GM12878 (cell line): ENCODE measurements around the gene AHR. TPM values are rescaled to one million over a fixed set of nuclear protein-coding genes. Genes with fewer than 3 reads are reported as not detected.

Experiments
- ATAC-seq: fragments of 200-7000 bp; cut with Tn5 transposase; 3 replicates; pipeline ENCODE4 v1.9.1; 2020; ENCODE audit warnings: mild to moderate bottlenecking, moderate library complexity
- BruUV-seq: library from RNA; stranded (reverse); fragments of 400-500 nt; replicated peaks from 2 replicates; lab custom pipeline; 2021; lab: Mats Ljungman, UMichigan
- CTCF ChIA-PET: fragments of 300-600 bp; sonication (Branson Sonifier 250); formaldehyde crosslinking; extraction: SDS; loops from one replicate; lab custom pipeline; 2021; ENCODE audit warnings: inconsistent platforms; lab: Yijun Ruan, JAX
- POLR2A ChIA-PET: fragments of 350-600 bp; formaldehyde crosslinking; extraction: SDS; loops from one replicate; lab custom pipeline; 2021; ENCODE audit warnings: inconsistent platforms; lab: Charles Lee
- RAD21 ChIA-PET: fragments of 300-600 bp; sonication (Branson Sonifier 250); formaldehyde crosslinking; loops from one replicate; lab custom pipeline; 2023; ENCODE audit warnings: antibody characterized with exemption; ENCODE audit not compliant: unreplicated experiment; lab: Charles Lee
- SMC1A ChIA-PET: fragments of 300-600 bp; sonication (Branson Sonifier 250); formaldehyde crosslinking; loops from one replicate; lab custom pipeline; 2023; ENCODE audit not compliant: unreplicated experiment, uncharacterized antibody; lab: Charles Lee
- DNase-seq: peaks from one replicate; pipeline ENCODE4 v3.0.0-alpha.2; 2011; ENCODE audit warnings: low read depth, low spot score
- FAIRE-seq: peaks from 3 replicates; lab custom pipeline; 2011; peaks lifted over from hg19 to GRCh38; lab: Jason Lieb, UNC
- H2AFZ ChIP-seq: 2 replicates; pipeline ENCODE4 v1.6.0; 2011; ENCODE audit warnings: low read depth, low read length, control low read depth; ENCODE audit not compliant: control insufficient read depth
- H3K27ac ChIP-seq: 2 replicates; pipeline ENCODE4 v1.5.1; 2011; ENCODE audit warnings: control low read depth; ENCODE audit not compliant: control insufficient read depth, insufficient read depth
- H3K27me3 ChIP-seq, 2 experiments: replicated peaks in 1 of 2; 2 replicates each; pipeline versions ENCODE4 v1.6.0 to v1.6.1; 2011; ENCODE audit warnings: low read length in 1 of 2; ENCODE audit not compliant: control insufficient read depth in 2 of 2, insufficient read depth in 2 of 2
- H3K36me3 ChIP-seq, 2 experiments: 2 replicates each; pipeline ENCODE4 v1.5.1; 2011; ENCODE audit warnings: low read length in 1 of 2; ENCODE audit not compliant: control insufficient read depth in 2 of 2, insufficient read depth in 2 of 2
- H3K4me1 ChIP-seq: 2 replicates; pipeline ENCODE4 v1.6.1; 2011; ENCODE audit warnings: mild to moderate bottlenecking, low read length, moderate library complexity, mixed read lengths; ENCODE audit not compliant: control insufficient read depth, insufficient read depth
- H3K4me2 ChIP-seq: 2 replicates; pipeline ENCODE4 v1.6.0; 2011; ENCODE audit warnings: control low read depth; ENCODE audit not compliant: control insufficient read depth, insufficient read depth
- H3K4me3 ChIP-seq: fragments of 200-600 bp; sonication (generic); 2 replicates; pipeline ENCODE4 v1.5.1; 2016
- H3K79me2 ChIP-seq: 2 replicates; pipeline ENCODE4 v1.6.0; 2011; ENCODE audit warnings: low read length; ENCODE audit not compliant: control insufficient read depth, insufficient read depth
- H3K9ac ChIP-seq: 2 replicates; pipeline ENCODE4 v1.8.0; 2011; ENCODE audit warnings: low read length, control low read depth, mixed read lengths; ENCODE audit not compliant: control insufficient read depth, insufficient read depth
- H3K9me3 ChIP-seq: replicated peaks from 3 replicates; pipeline ENCODE4 v1.5.1; 2011; ENCODE audit warnings: mild to moderate bottlenecking, low read length; ENCODE audit not compliant: control insufficient read depth, insufficient read depth
- H4K20me1 ChIP-seq: 2 replicates; pipeline ENCODE4 v1.6.0; 2011; ENCODE audit not compliant: control insufficient read depth, insufficient read depth
- CTCF ChIP-seq, 3 experiments: IDR thresholded peaks in 2 of 3; conservative IDR thresholded peaks in 1 of 3; 2 replicates each; pipeline ENCODE4 v1.5.1; 2011; ENCODE audit warnings: low read depth in 3 of 3, low read length in 3 of 3, mild to moderate bottlenecking in 3 of 3, control low read depth in 2 of 3, moderate library complexity in 2 of 3, inconsistent platforms in 1 of 3, mixed read lengths in 1 of 3; ENCODE audit not compliant: control insufficient read depth in 2 of 3, insufficient read depth in 1 of 3; ENCODE audit errors: extremely low read depth in 1 of 3
- JUND ChIP-seq: IDR thresholded peaks from 2 replicates; pipeline ENCODE4 v1.6.1; 2012; ENCODE audit warnings: low read depth, mild to moderate bottlenecking, low read length, improper control_type of control experiment, moderate library complexity
- RAD21 ChIP-seq: IDR thresholded peaks from 2 replicates; pipeline ENCODE4 v1.6.1; 2011; ENCODE audit warnings: mild to moderate bottlenecking, low read depth, low read length, moderate library complexity; ENCODE audit not compliant: insufficient read depth
- SMC3 ChIP-seq: IDR thresholded peaks from 2 replicates; pipeline ENCODE4 v1.6.1; 2011; ENCODE audit warnings: low read length, improper control_type of control experiment, borderline replicate concordance
- WGBS: methylation state at CpG from one replicate; pipeline ENCODE4 v1.1.6; 2016; ENCODE audit warnings: low lambda C conversion rate; ENCODE audit not compliant: insufficient replicate concordance, insufficient coverage; ENCODE audit errors: missing lambda C conversion rate; 5-methylcytosine and 5-hydroxymethylcytosine counted together
- in situ Hi-C: fragments of 300-500 bp; cut with MboI; formaldehyde crosslinking; loops from 9 replicates; pipeline ENCODE4 v1.14.3; 2018; ENCODE audit warnings: mixed read lengths
- intact Hi-C: fragments of 100-400 bp; cut with micrococcal nuclease; formaldehyde crosslinking; loops from one replicate; pipeline ENCODE4 v1.14.2; 2022; ENCODE audit not compliant: unreplicated experiment
- polyA plus RNA-seq, 11 experiments: library from polyadenylated mRNA; depleted of rRNA in 4 of 11; unstranded in 6 of 11; stranded (reverse) in 5 of 11; fragments of >200 nt; fragmentation: Nextera tagmentation in 4 of 11; fragmentation: Illumina TruSeq in 1 of 11; extraction: Ambion mirVana in 4 of 11; extraction: Trizol in 1 of 11; gene quantifications; 1 replicate in 1 of 11; 2 replicates in 10 of 11; pipeline versions ENCODE4 v1.2.1 to v1.2.3, GENCODE V29; 2011 to 2016; ENCODE audit warnings: inconsistent platforms in 2 of 11, missing spikeins in 2 of 11, low read depth in 1 of 11
- total RNA-seq, 4 experiments: library from RNA; depleted of rRNA in 3 of 4; stranded (reverse); fragments of >200 nt in 3 of 4; fragmentation: Illumina TruSeq in 1 of 4; extraction: Trizol in 1 of 4; gene quantifications; 2 replicates each; pipeline versions ENCODE4 v1.2.1 to v1.2.3, GENCODE V29; 2013 to 2021
- TF ChIP-seq, protein P1 (sequence below): fragments of 450-650 bp; IDR thresholded peaks from 2 replicates; pipeline ENCODE4 v1.6.1; 2016; ENCODE audit warnings: mild to moderate bottlenecking, moderate library complexity, borderline replicate concordance

The AHR gene
- total and polyA plus RNA-seq, 10 of the 15 experiments (the other 5 are each of a cell fraction or from before 2014, with no cell fraction given) = 1.7 to 16.9 (median 4.5) TPM

DNA sequence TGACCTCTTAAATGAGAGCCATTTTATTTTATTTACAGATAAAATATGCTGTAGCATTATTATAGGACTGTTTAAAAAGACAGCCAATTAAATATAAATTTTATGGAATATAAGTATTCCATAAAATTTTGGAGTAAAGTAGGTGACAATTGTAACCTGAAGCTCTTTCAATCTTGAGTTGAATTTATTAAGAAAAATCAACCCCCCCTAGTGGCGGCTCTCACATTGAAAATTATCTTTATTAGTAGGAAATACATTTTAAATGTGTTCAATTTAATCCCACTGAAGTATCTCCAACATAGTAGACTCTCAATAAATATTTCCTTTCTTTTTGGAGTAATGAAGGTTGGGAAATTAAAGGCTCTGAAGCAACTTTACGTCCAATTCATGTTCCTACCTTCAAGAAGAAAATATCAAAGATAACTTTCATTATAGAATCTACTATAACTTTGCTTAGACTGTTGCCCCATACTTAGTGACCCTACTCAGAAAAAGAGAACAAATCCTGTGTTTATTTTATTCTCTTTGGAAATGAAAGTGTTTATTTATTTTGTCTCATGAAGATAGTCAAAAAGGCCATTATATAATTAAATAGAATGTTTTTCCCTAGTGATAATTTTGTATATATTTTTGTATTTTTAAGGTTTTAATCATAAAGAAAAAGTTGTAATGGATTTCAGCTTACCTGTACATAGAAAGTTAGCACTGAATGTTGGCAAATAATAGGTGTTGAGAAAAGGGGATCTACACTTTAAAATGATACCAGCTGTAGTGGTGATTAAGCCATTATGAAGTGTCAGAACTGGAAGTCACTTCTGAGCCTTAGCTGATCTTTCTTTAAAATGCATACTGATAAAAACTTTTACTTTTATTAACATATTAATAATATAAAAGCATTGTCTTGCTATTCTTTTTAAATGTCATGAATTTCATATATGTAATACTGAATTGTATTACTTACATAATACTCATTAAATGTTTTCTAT lies 3.3 kb downstream of the AHR start:
- 0% methylated on average over 2 of the region's 2 CpGs for WGBS
- no TSS peak for BruUV-seq
- H3K4me1 ChIP-seq = peaks cover 6% of the 10 kb centered on the region; the same call in 1 of the 2 replicates
- H3K9me3 ChIP-seq = no peaks in the 10 kb centered on the region; the same call in 2 of the 3 replicates
- no peak for FAIRE-seq
- DNase-seq = no peak
- ChIA-PET SMC1A (interaction anchor here (0.6 to 3.1 kb wide), 62 partner anchors 13 to 1364 kb away, joined by 3 to 61 read pairs (median 4); no protein-coding TSS in a partner anchor), RAD21 (interaction anchor here (0.5 to 3.1 kb wide), 65 partner anchors 10 to 484 kb away, joined by 3 to 62 read pairs (median 5); no protein-coding TSS in a partner anchor), POLR2A (interaction anchor here (0.5 to 0.6 kb wide), 2 partner anchors 101 to 118 kb away, joined by 3 to 11 read pairs; no protein-coding TSS in a partner anchor), CTCF (interaction anchor here (0.6 to 3.1 kb wide), 83 partner anchors 9 to 695 kb away, joined by 3 to 92 read pairs (median 4); no protein-coding TSS in a partner anchor)
- H3K4me3 ChIP-seq = no peak overlapping the region
- in situ Hi-C loops = loop anchor here (5.0 kb wide), 1 partner anchor 341 kb away; no protein-coding TSS in a partner anchor
- H3K27me3 ChIP-seq = no peaks in the 10 kb centered on the region
- H3K9ac ChIP-seq = no peak overlapping the region
- TF ChIP-seq JUND = no peak
- TF ChIP-seq SMC3 = peak; percentile 64; the same call in 1 of the 2 replicates
- TF ChIP-seq, protein P1, sequence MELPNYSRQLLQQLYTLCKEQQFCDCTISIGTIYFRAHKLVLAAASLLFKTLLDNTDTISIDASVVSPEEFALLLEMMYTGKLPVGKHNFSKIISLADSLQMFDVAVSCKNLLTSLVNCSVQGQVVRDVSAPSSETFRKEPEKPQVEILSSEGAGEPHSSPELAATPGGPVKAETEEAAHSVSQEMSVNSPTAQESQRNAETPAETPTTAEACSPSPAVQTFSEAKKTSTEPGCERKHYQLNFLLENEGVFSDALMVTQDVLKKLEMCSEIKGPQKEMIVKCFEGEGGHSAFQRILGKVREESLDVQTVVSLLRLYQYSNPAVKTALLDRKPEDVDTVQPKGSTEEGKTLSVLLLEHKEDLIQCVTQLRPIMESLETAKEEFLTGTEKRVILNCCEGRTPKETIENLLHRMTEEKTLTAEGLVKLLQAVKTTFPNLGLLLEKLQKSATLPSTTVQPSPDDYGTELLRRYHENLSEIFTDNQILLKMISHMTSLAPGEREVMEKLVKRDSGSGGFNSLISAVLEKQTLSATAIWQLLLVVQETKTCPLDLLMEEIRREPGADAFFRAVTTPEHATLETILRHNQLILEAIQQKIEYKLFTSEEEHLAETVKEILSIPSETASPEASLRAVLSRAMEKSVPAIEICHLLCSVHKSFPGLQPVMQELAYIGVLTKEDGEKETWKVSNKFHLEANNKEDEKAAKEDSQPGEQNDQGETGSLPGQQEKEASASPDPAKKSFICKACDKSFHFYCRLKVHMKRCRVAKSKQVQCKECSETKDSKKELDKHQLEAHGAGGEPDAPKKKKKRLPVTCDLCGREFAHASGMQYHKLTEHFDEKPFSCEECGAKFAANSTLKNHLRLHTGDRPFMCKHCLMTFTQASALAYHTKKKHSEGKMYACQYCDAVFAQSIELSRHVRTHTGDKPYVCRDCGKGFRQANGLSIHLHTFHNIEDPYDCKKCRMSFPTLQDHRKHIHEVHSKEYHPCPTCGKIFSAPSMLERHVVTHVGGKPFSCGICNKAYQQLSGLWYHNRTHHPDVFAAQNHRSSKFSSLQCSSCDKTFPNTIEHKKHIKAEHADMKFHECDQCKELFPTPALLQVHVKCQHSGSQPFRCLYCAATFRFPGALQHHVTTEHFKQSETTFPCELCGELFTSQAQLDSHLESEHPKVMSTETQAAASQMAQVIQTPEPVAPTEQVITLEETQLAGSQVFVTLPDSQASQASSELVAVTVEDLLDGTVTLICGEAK = peak; percentile 50; the same call in 1 of the 2 replicates
- TF ChIP-seq CTCF (IDR thresholded peaks at IDR 0.05 in 2 of 3, conservative IDR thresholded peaks at IDR 0.05 in 1 of 3; ENCODE audit: control insufficient read depth in 2 of 3, extremely low read depth in 1 of 3, insufficient read depth in 1 of 3, low read depth in 3 of 3, low read length in 3 of 3) = peak; percentile 31 to 49 (median 48); a peak in 5 of 6 replicates
- TF ChIP-seq RAD21 = peak; percentile 52; the same call in 1 of the 2 replicates
- H3K36me3 ChIP-seq = no peaks in the 10 kb centered on the region
- H3K27ac ChIP-seq = no peak overlapping the region
- no peaks in the 10 kb centered on the region for H4K20me1 ChIP-seq
- no peak overlapping the region for H2AFZ ChIP-seq
- ATAC-seq = no peak
- intact Hi-C loops = loop anchor here (1.0 to 2.0 kb wide), 4 partner anchors 230 to 319 kb away; no protein-coding TSS in a partner anchor
- H3K4me2 ChIP-seq = peak overlapping the region; percentile 50; the same call in 1 of the 2 replicates
- peaks cover 60% of the 10 kb centered on the region for H3K79me2 ChIP-seq
